ENCODE data around the gene DLX1. TPM values are rescaled to one million over a fixed set of nuclear protein-coding genes. Genes with fewer than 3 reads are reported as not detected.

DLX1 gene
- polyA plus RNA-seq, 3 donors, result 0.12 to 0.16 TPM; not detected in 1

Other genes starting within 250 kb of the DLX1 start
- gene SLC25A12, start 191.3 kb upstream of the DLX1 start, polyA plus RNA-seq (ENCODE audit: insufficient read length in 3 of 3), result 10 to 100 TPM; 24.3 to 27.6 (median 26.4) TPM
- gene HAT1, start 163.0 kb upstream of the DLX1 start, polyA plus RNA-seq (ENCODE audit: insufficient read length in 3 of 3), result 10 to 100 TPM; 69.9 to 79.4 (median 79.1) TPM
- 10 to 100 TPM; 11.6 to 11.9 (median 11.7) TPM for gene METAP1D, start 85.6 kb upstream of the DLX1 start, polyA plus RNA-seq (ENCODE audit: insufficient read length in 3 of 3)
- under 1 TPM in 1 of 3 donors, not detected in 2; 0.08 TPM for gene DLX2, start 17.4 kb downstream of the DLX1 start, polyA plus RNA-seq (ENCODE audit: insufficient read length in 3 of 3)